ENCODE results near the gene HRAS. TPM values are rescaled to one million over a fixed set of nuclear protein-coding genes. Genes with fewer than 3 reads are reported as not detected.

Gene HRAS
- total and polyA plus RNA-seq, 2 of the 13 experiments (the other 11 are each of a cell fraction or from before 2014, with no cell fraction given), result 32.9 to 50.0 TPM

- TF ChIP-seq HMGXB3 (CRISPR knock-in tag; IDR thresholded peaks at IDR 0.05; ENCODE audit: borderline replicate concordance) (no peak), ZFP36 (IDR thresholded peaks at IDR 0.05; ENCODE audit: borderline replicate concordance, low read depth, low read length, partially characterized antibody) (no peak), NFYC (CRISPR knock-in tag; IDR thresholded peaks at IDR 0.05) (no peak), ZNF460 (CRISPR knock-in tag; IDR thresholded peaks at IDR 0.05; ENCODE audit: borderline replicate concordance) (no peak), ZMYM3 (CRISPR knock-in tag; IDR thresholded peaks at IDR 0.05) (no peak), ZNF570 (CRISPR knock-in tag; IDR thresholded peaks at IDR 0.05; ENCODE audit: borderline replicate concordance) (no peak), ZSCAN25 (CRISPR knock-in tag; IDR thresholded peaks at IDR 0.05) (0 out of 2 replicates have a peak, but pooled peaks have one; percentile 12), GATAD1 (CRISPR knock-in tag; IDR thresholded peaks at IDR 0.05) (no peak), ZNF674 (CRISPR knock-in tag; IDR thresholded peaks at IDR 0.05; ENCODE audit: low read depth) (no peak), FOXP4 (CRISPR knock-in tag; IDR thresholded peaks at IDR 0.05) (no peak), ZNF776 (CRISPR knock-in tag; IDR thresholded peaks at IDR 0.05) (no peak), BRD4 (CRISPR knock-in tag; IDR thresholded peaks at IDR 0.05) (no peak), PTBP1 (IDR thresholded peaks at IDR 0.05; ENCODE audit: low read depth, low read length, poor library complexity, severe bottlenecking) (no peak), ZSCAN21 (CRISPR knock-in tag; IDR thresholded peaks at IDR 0.05; ENCODE audit: borderline replicate concordance) (no peak), ZNF770 (CRISPR knock-in tag; IDR thresholded peaks at IDR 0.05) (peak; percentile 31; the same call in 1 of the 2 replicates), PATZ1 (CRISPR knock-in tag; IDR thresholded peaks at IDR 0.05) (peak; percentile 44), ZNF800 (CRISPR knock-in tag; IDR thresholded peaks at IDR 0.05) (no peak)
These were observed 15.8 kb upstream of the HRAS start (continued) for GRCh38 chr11:551131-551530.
